Erythroblast (primary cell): Measurements from ENCODE around the gene MS4A4E.

Experiments used
- DNase-seq, 2 experiments: peaks; one replicate each; lab custom pipeline; 2025; lab: John Stamatoyannopoulos, UW
- GATA1 ChIP-seq: IDR thresholded peaks from 2 replicates; pipeline ENCODE4 v1.6.1; 2011; ENCODE audit warnings: low read depth, mild to moderate bottlenecking, control low read depth, low read length, moderate library complexity
- POLR2A ChIP-seq: IDR thresholded peaks from 2 replicates; pipeline ENCODE4 v1.6.1; 2011; ENCODE audit warnings: mild to moderate bottlenecking, low read length

Gene MS4A4E

GRCh38 chr11:60252213-60253108 lies 9.5 kb upstream of the MS4A4E start:
- DNase-seq, result no peak
- no peak for TF ChIP-seq POLR2A
- no peak for TF ChIP-seq GATA1

- DNase-seq, result peak; percentile 45 to 57
- TF ChIP-seq POLR2A (no peak), GATA1 (no peak)
Measured at GRCh38 chr11:60251485-60252212, 8.7 kb upstream of the MS4A4E start.

- no peak for DNase-seq
- TF ChIP-seq GATA1 (no peak), POLR2A (no peak)
Measured at GRCh38 chr11:60241786-60242185, 1.2 kb downstream of the MS4A4E start.

DNA sequence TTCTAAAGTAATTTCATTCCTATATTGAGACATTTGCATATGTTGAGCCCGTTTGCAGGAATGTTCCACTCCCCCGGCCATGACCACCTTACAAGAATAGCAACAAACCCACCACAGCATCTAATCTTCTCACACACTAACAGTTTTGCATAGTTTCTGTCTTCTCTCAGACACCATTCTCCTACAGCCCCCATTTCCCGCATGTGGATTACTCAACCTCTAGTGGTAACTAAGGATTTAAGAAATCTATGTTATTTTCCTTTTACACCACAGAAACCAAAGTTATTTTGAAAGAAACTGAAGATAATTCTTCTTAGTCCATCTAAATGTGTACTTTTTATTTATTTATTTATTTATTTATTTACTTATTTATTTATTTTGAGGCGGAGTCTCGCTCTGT lies 2.3 kb downstream of the MS4A4E start:
- DNase-seq, result no peak
- TF ChIP-seq POLR2A (no peak), GATA1 (no peak)

DNA sequence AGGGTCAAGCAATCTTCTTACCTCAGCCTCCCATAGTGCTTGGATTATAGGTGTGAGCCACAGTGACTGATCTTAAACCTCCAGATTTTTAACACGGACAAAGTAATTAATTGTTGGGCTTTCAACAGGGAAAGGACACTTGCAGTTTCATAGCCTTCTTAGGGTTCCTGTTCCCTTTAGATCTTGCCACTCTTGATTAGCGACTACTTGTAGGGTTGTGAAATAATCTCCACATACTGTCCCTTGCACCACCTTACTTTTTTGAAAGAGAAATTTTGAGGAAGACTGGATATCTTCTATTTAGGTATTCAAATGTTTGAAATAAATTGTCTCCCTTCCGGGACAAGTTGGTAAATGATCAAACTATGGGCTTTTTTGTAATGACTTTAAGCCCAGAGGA lies 7.6 kb downstream of the MS4A4E start:
- no peak for DNase-seq
- TF ChIP-seq POLR2A (no peak), GATA1 (no peak)

DNA sequence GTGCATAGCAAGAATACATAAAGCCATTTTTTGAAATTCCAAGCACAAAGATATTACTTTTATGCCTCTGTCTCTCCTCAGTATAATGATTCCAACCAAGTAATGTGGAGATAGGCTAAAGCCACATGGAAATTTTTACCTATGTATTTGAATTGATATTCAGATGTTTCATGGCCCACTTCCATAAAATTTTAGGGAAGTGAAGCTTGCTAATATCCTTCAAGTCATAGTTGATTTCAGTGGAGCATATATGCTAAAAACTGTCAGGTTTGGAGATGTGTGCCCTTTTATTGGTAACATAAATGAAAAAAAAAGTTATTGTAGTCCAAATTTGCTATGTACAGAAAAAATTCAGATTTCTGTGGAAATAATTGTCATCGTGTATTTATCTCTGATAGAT lies 12.3 kb downstream of the MS4A4E start:
- no peak for DNase-seq

DNA sequence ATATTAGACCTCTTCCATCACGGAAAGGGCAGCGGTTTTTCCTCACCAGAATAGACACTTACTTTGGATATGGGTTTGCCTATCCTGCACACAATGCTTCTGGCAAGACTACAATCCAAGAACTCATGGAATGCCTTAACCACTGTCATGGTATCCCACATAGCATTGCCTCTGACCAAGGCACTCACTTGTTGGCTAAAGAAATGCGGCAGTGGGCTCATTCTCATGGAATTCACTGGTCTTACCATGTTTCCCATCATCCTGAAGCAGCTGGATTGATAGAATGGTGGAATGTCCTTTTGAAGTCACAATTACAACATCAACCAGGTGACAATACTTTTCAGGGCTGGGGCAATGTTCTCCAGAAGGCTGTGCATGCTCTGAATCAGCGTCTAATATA lies 20.8 kb downstream of the MS4A4E start:
- DNase-seq, result no peak
- TF ChIP-seq GATA1 (no peak), POLR2A (no peak)

More for the DNA sequence above, 12.3 kb downstream of the MS4A4E start:
- TF ChIP-seq GATA1, result no peak
- TF ChIP-seq POLR2A, result no peak

GRCh38 chr11:60221692-60222091 lies 21.2 kb downstream of the MS4A4E start:
- no peak for DNase-seq
- TF ChIP-seq GATA1, result no peak
- TF ChIP-seq POLR2A, result no peak

DNA sequence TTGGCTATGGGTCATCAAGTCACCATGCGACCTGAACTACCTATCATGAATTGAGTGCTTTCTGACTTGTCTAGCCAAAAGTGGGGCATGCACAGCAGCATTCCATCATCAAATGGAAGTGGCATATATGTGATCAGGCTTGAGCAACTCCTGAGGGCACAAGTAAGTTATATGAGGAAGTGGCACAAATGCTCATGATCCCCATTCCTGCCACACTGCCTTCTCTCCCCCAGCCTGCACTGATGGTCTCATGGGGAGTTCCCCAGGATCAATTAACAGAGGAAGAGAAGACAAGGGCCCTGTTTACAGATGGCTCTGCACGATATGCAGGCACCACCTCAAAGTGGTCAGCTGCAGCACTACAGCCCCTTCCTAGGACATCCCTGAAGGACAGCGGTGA lies 21.8 kb downstream of the MS4A4E start:
- no peak for DNase-seq
- no peak for TF ChIP-seq GATA1
- no peak for TF ChIP-seq POLR2A

DNA sequence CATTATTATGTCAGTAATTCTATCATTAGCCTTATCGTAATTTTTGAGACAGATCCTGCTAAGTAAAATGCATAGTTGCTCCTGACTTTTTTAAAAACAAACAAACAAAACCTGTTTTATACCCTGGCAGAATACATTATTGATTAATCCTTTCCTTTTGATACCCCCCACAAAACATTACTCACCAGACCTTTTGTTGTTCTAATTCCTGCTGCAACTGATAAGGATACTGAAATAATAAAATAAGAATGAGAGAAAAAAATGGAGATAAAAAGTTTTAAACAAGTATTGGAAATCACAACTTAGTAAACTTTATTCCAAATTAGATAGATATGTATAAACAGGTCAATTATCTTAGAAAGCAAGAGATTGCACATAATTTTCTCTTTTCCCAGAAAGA lies 28.6 kb downstream of the MS4A4E start:
- TF ChIP-seq POLR2A, result no peak
- TF ChIP-seq GATA1, result no peak

DNA sequence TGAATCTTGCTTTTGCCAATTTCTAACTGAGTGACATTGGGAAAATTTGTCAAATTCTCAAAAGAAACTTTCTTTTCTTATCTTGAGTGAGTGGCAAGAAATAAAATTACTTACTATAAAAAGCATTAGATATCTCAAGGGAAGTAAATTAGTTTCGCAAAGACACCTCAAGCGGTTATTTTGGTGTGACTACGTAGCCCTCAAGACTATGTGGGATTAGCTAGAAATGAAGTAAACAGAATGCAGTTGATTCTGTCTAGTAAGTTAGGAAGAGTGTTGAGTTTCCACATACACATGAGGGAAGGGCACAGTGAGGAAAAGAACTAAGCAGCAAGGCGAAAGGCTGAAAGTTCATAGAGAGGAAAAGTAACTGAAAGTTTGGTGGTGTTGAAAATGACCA lies 31.7 kb downstream of the MS4A4E start:
- DNase-seq, result no peak
- TF ChIP-seq GATA1, result no peak
- no peak for TF ChIP-seq POLR2A

More for the DNA sequence above, 28.6 kb downstream of the MS4A4E start:
- DNase-seq, result no peak

DNA sequence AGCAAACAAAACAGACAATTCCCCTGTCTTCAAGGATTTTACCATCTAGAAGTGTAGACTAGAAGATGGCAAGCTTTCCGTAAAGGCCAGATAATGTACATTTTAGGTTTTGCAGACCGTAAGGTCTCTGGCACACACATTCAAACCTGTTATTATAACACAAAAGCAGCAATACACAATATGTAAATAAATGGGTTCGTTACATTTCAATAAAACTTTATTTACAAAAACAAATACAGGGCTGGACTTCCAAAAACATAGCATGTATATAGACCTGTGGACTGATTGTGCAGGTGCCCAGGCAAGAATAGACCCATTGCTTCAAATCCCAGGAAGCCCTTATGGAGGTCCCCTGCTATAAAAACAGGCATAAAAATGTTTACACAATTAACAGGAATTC lies 33.0 kb downstream of the MS4A4E start:
- TF ChIP-seq POLR2A (no peak), GATA1 (no peak)
- DNase-seq, result no peak

DNA sequence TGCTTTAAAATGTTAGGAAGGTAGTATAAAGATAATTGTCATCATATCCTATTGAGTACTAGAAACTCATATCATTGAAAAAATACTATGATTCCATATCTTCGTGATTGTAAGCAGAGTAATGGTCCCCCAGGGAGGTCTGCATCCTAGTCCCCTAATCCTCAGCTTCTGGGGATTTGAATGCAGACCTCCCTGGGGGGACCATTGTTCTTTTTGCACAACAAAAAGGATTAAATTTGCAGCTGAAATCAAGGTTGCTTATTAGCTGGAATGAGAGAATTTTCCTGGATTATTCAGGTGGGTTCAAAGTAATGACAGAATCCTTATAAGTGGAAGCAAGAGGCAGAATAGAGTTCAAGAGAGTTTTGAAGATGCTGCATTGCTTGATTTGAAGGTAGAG lies 34.0 kb downstream of the MS4A4E start:
- TF ChIP-seq GATA1 (no peak), POLR2A (no peak)
- DNase-seq, result no peak
